ENCODE data around the gene SLC8A2.
"Not testable (repeated sequence)": the region's sequence is repeated elsewhere in the genome, so short reads cannot be mapped to it uniquely, and the experiment has no call there.

SLC8A2 gene

GRCh38 chr19:47489072-47489914, 17.6 kb upstream of the SLC8A2 start:
- no peak for DNase-seq (ENCODE audit: low read depth in 2 of 3, low spot score in 1 of 3)

GRCh38 chr19:47487551-47488515, 16.1 kb upstream of the SLC8A2 start:
- DNase-seq (ENCODE audit: low read depth in 2 of 3, low spot score in 1 of 3) = no peak

- no peak for DNase-seq (ENCODE audit: low read depth in 2 of 3, low spot score in 1 of 3)
Measured at GRCh38 chr19:47486900-47487299, 15.2 kb upstream of the SLC8A2 start.

- DNase-seq (ENCODE audit: low read depth in 2 of 3, low spot score in 1 of 3) = not testable (repeated sequence)
Measured at GRCh38 chr19:47486220-47486619, 14.5 kb upstream of the SLC8A2 start.

GRCh38 chr19:47485210-47485609, 13.5 kb upstream of the SLC8A2 start:
- no peak for DNase-seq (ENCODE audit: low read depth in 2 of 3, low spot score in 1 of 3)

GRCh38 chr19:47483800-47484690, 12.4 kb upstream of the SLC8A2 start, which contains the start of gene KPTN:
Gene KPTN (minus strand): TSS chr19:47484219. CDS start chr19:47484160, 59 bp downstream.
- DNase-seq (ENCODE audit: low read depth in 2 of 3, low spot score in 1 of 3) = peak; percentile 87 to 95 (median 87)

GRCh38 chr19:47483200-47483599, 11.5 kb upstream of the SLC8A2 start:
- no peak for DNase-seq (ENCODE audit: low read depth in 2 of 3, low spot score in 1 of 3)

- no peak for DNase-seq (ENCODE audit: low read depth in 2 of 3, low spot score in 1 of 3)
Measured at GRCh38 chr19:47481460-47482052, 9.9 kb upstream of the SLC8A2 start.

- DNase-seq (ENCODE audit: low read depth in 2 of 3, low spot score in 1 of 3) = no peak
Measured at GRCh38 chr19:47480658-47481057, 9.0 kb upstream of the SLC8A2 start.

- DNase-seq (ENCODE audit: low read depth in 2 of 3, low spot score in 1 of 3) = no peak
Measured at GRCh38 chr19:47479701-47480503, 8.2 kb upstream of the SLC8A2 start.

- DNase-seq (ENCODE audit: low read depth in 2 of 3, low spot score in 1 of 3) = no peak
Measured at GRCh38 chr19:47476438-47476972, 4.8 kb upstream of the SLC8A2 start.

- DNase-seq (ENCODE audit: low read depth in 2 of 3, low spot score in 1 of 3) = no peak
Measured at GRCh38 chr19:47475465-47475864, 3.8 kb upstream of the SLC8A2 start.

- DNase-seq (ENCODE audit: low read depth in 2 of 3, low spot score in 1 of 3) = no peak
Measured at GRCh38 chr19:47473336-47473735, 1.6 kb upstream of the SLC8A2 start.

- DNase-seq (ENCODE audit: low read depth in 2 of 3, low spot score in 1 of 3) = no peak
Measured at GRCh38 chr19:47471381-47471732, 336 bp downstream of the SLC8A2 start.

- DNase-seq (ENCODE audit: low read depth in 2 of 3, low spot score in 1 of 3) = no peak
Measured at GRCh38 chr19:47470447-47471195, 1.1 kb downstream of the SLC8A2 start.

GRCh38 chr19:47469719-47470118, 2.0 kb downstream of the SLC8A2 start:
- no peak for DNase-seq (ENCODE audit: low read depth in 2 of 3, low spot score in 1 of 3)

GRCh38 chr19:47469363-47469700, 2.4 kb downstream of the SLC8A2 start:
- DNase-seq (ENCODE audit: low read depth in 2 of 3, low spot score in 1 of 3) = no peak

GRCh38 chr19:47467914-47468313, 3.8 kb downstream of the SLC8A2 start:
- DNase-seq (ENCODE audit: low read depth in 2 of 3, low spot score in 1 of 3) = no peak

- DNase-seq (ENCODE audit: low read depth in 2 of 3, low spot score in 1 of 3) = no peak
Measured at GRCh38 chr19:47465957-47466356, 5.7 kb downstream of the SLC8A2 start.

Data from stimulated activated CD4-positive, alpha-beta T cell treated with anti-CD3 and anti-CD28 coated beads, Interleukin-12 subunit alpha, Interleukin-12 subunit beta, amount 100 ng/mL, for 48 hours (primary cell).